Gastrocnemius medialis (tissue), 4 donors: Measurements from ENCODE around the gene ADAMTS18.

Experiments used
- POLR2A ChIP-seq, 2 donors: fragments of 450-650 bp; IDR thresholded peaks; one replicate each; pipeline ENCODE4 v1.6.1; 2017; ENCODE audit warnings: antibody characterized with exemption in 2 of 2, mild to moderate bottlenecking in 2 of 2, moderate library complexity in 2 of 2
- TF ChIP-seq, protein P1 (sequence below), 5 experiments: fragments of 450-650 bp in 3 of 5; fragments of 200-600 bp in 2 of 5; sonication (generic) in 2 of 5; IDR thresholded peaks in 4 of 5; conservative IDR thresholded peaks in 1 of 5; 1 replicate in 4 of 5; 2 replicates in 1 of 5; pipeline ENCODE4 v1.5.1; 2016 to 2019; ENCODE audit warnings: antibody characterized with exemption in 5 of 5, mild to moderate bottlenecking in 3 of 5, moderate library complexity in 3 of 5

DNA sequence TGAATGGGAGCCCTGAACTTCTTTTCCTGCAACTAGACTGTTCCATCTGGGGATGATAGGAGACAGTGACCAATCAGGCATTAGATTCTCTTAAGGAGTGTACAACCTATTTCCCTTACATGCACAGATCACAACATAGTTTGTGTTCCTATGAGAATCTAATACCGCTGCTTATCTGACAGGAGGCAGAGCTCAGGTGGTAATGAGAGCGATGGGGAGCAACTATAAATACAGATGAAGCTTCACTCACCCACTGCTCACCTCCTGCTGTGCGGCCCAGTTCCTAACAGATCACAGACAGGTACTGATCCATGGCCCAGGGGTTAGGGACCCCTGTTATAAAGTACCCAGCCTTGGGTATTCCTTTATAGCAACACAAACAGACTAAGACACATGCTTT, 17.4 kb upstream of the ADAMTS18 start:
- TF ChIP-seq, protein P1, sequence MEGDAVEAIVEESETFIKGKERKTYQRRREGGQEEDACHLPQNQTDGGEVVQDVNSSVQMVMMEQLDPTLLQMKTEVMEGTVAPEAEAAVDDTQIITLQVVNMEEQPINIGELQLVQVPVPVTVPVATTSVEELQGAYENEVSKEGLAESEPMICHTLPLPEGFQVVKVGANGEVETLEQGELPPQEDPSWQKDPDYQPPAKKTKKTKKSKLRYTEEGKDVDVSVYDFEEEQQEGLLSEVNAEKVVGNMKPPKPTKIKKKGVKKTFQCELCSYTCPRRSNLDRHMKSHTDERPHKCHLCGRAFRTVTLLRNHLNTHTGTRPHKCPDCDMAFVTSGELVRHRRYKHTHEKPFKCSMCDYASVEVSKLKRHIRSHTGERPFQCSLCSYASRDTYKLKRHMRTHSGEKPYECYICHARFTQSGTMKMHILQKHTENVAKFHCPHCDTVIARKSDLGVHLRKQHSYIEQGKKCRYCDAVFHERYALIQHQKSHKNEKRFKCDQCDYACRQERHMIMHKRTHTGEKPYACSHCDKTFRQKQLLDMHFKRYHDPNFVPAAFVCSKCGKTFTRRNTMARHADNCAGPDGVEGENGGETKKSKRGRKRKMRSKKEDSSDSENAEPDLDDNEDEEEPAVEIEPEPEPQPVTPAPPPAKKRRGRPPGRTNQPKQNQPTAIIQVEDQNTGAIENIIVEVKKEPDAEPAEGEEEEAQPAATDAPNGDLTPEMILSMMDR (IDR thresholded peaks at IDR 0.05 in 4 of 5, conservative IDR thresholded peaks at IDR 0.05 in 1 of 5) = no peak
- no peak for TF ChIP-seq POLR2A (IDR thresholded peaks at IDR 0.05)
